Right cardiac atrium (tissue), 5 donors: ENCODE data around the gene TMEM253. TPM values are rescaled to one million over a fixed set of nuclear protein-coding genes. Genes with fewer than 3 reads are reported as not detected.

Source experiments
- ATAC-seq, 2 donors: fragments of 200-7000 bp; cut with Tn5 transposase; one replicate each; pipeline versions ENCODE4 v1.8.0 to v1.9.1; 2020; ENCODE audit warnings: moderate library complexity in 2 of 2, mild to moderate bottlenecking in 1 of 2
- DNase-seq, 3 donors: peaks; one replicate each; pipeline ENCODE4 v3.0.0-alpha.2; 2020
- H3K27ac ChIP-seq: one replicate; pipeline ENCODE4 v1.5.1; 2013; ENCODE audit warnings: mild to moderate bottlenecking, low read length, control low read depth, moderate library complexity
- H3K27me3 ChIP-seq: one replicate; pipeline ENCODE4 v1.6.1; 2013; ENCODE audit not compliant: control insufficient read depth, insufficient read depth
- H3K4me1 ChIP-seq: one replicate; pipeline ENCODE4 v1.6.1; 2013; ENCODE audit warnings: low read length; ENCODE audit not compliant: control insufficient read depth, insufficient read depth
- H3K4me3 ChIP-seq: one replicate; pipeline ENCODE4 v1.5.1; 2013; ENCODE audit warnings: low read length, control low read depth
- H3K9me3 ChIP-seq: one replicate; pipeline ENCODE4 v1.6.1; 2013; ENCODE audit warnings: low read length; ENCODE audit not compliant: control insufficient read depth
- WGBS: extraction: QIAGEN DNeasy Blood & Tissue Kit; methylation state at CpG from one replicate; pipeline ENCODE4 v1.1.7; 2013; 5-methylcytosine and 5-hydroxymethylcytosine counted together
- intact Hi-C, 4 donors: fragments of 100-400 bp; cut with DNase I; formaldehyde crosslinking; loops; one replicate each; pipeline versions ENCODE4 v1.11.0 to v1.14.0; 2022 to 2023
- polyA plus RNA-seq: library from polyadenylated mRNA; stranded (reverse); fragments of 200-250 nt; gene quantifications from one replicate; pipeline ENCODE4 v1.2.3, GENCODE V29; 2013
- total RNA-seq, 4 donors: library from RNA; stranded (reverse); fragmentation: NEBNext Ultra II Directional; extraction: Animal tissue kit (Norgen Biotek cat#: 25700); gene quantifications; one replicate each; pipeline ENCODE4 v1.2.1, GENCODE V29; 2021
- donor health status: healthy with polysubstance abuse.
- donor health status: DM: no; HTN: yes; CAD: no.
- donor health status: DM: no; HTN: no; CAD: no.
- donor health status: DM: no; HTN: yes; CAD: no; lungs with severe emphysema.
- donor health status: DM: yes; HTN: yes; CAD: no.

Gene TMEM253
- total and polyA plus RNA-seq, 5 donors: 0.28 to 0.63 (median 0.29) TPM

GRCh38 chr14:21099596-21099985 is 1.3 kb upstream of the TMEM253 start:
- H3K4me3 ChIP-seq: no peak overlapping the region
- WGBS: 58% methylated on average over 5 of the region's 5 CpGs
- peaks cover 3% of the 10 kb centered on the region for H3K4me1 ChIP-seq

GRCh38 chr14:21101802-21102413 is 1.0 kb downstream of the TMEM253 start:
- intact Hi-C loops: no loop called here
- 85% methylated on average over 8 of the region's 8 CpGs for WGBS
- peaks cover 3% of the 10 kb centered on the region for H3K4me1 ChIP-seq
- no peaks in the 10 kb centered on the region for H3K27me3 ChIP-seq
- H3K27ac ChIP-seq: no peak overlapping the region
- ATAC-seq (no peak), DNase-seq (no peak)
- H3K9me3 ChIP-seq: no peaks in the 10 kb centered on the region
- no peak overlapping the region for H3K4me3 ChIP-seq

More at GRCh38 chr14:21099596-21099985, 1.3 kb upstream of the TMEM253 start:
- H3K9me3 ChIP-seq: no peaks in the 10 kb centered on the region
- peak overlapping the region; percentile 66 for H3K27ac ChIP-seq
- intact Hi-C loops: no loop called here
- no peak for ATAC-seq
- H3K27me3 ChIP-seq: no peaks in the 10 kb centered on the region
- DNase-seq: no peak

GRCh38 chr14:21102521-21103410 is 1.9 kb downstream of the TMEM253 start:
- H3K27me3 ChIP-seq: no peaks in the 10 kb centered on the region
- H3K4me3 ChIP-seq: peak overlapping the region; percentile 9
- H3K4me1 ChIP-seq: no peaks in the 10 kb centered on the region
- ATAC-seq: no peak
- no peak for DNase-seq
- no peaks in the 10 kb centered on the region for H3K9me3 ChIP-seq
- intact Hi-C loops: no loop called here
- H3K27ac ChIP-seq: no peak overlapping the region
- 20% methylated on average over 9 of the region's 9 CpGs for WGBS

GRCh38 chr14:21103411-21103709 is 2.5 kb downstream of the TMEM253 start:
- intact Hi-C loops: no loop called here
- Histone ChIP-seq H3K4me3 (peak overlapping the region; percentile 9), H3K4me1 (no peaks in the 10 kb centered on the region), H3K27me3 (no peaks in the 10 kb centered on the region), H3K9me3 (no peaks in the 10 kb centered on the region), H3K27ac (no peak overlapping the region)
- ATAC-seq (no peak), DNase-seq (no peak)
- WGBS: under 1% methylated on average over 9 of the region's 9 CpGs

- ATAC-seq (peak; percentile 96 to 97), DNase-seq (peak; percentile 97 to 99 (median 97))
- intact Hi-C loops: loop anchor here in 2 of 4 donors (2.0 kb wide), 2 partner anchors 33 to 35 kb away; partner anchors contain the start of gene ARHGEF40 (in 1 of the 2)
- Histone ChIP-seq H3K27ac (peak overlapping the region; percentile 92), H3K27me3 (no peaks in the 10 kb centered on the region), H3K9me3 (no peaks in the 10 kb centered on the region), H3K4me1 (no peaks in the 10 kb centered on the region), H3K4me3 (peak overlapping the region; percentile 54)
- under 1% methylated on average over 62 of the region's 62 CpGs for WGBS
Observed at GRCh38 chr14:21103710-21104447, 3.0 kb downstream of the TMEM253 start.

- DNase-seq (peak; percentile 77 to 91 (median 89)), ATAC-seq (peak; percentile 77 to 78)
- WGBS: 4% methylated on average over 8 of the region's 8 CpGs
- no peaks in the 10 kb centered on the region for H3K9me3 ChIP-seq
- peak overlapping the region; percentile 92 for H3K27ac ChIP-seq
- intact Hi-C loops: loop anchor here in 3 of 4 donors (2.0 to 5.0 kb wide), 3 partner anchors 34 to 37 kb away; partner anchors contain the start of gene ARHGEF40 (in 1 of the 3)
- H3K4me1 ChIP-seq: no peaks in the 10 kb centered on the region
- H3K27me3 ChIP-seq: no peaks in the 10 kb centered on the region
- peak overlapping the region; percentile 54 for H3K4me3 ChIP-seq
Observed at GRCh38 chr14:21104448-21105060, 3.7 kb downstream of the TMEM253 start.

- 84% methylated on average over 8 of the region's 8 CpGs for WGBS
- Histone ChIP-seq H3K27me3 (no peaks in the 10 kb centered on the region), H3K9me3 (no peaks in the 10 kb centered on the region), H3K27ac (no peak overlapping the region), H3K4me3 (no peak overlapping the region), H3K4me1 (no peaks in the 10 kb centered on the region)
- intact Hi-C loops: loop anchor here in 3 of 4 donors (2.0 to 5.0 kb wide), 3 partner anchors 34 to 38 kb away; partner anchors contain the start of gene ARHGEF40 (in 1 of the 3)
- no peak for ATAC-seq
- peak in 1 of 3 donors; percentile 68 for DNase-seq
Observed at GRCh38 chr14:21105095-21105494, 4.2 kb downstream of the TMEM253 start.

- WGBS: 42% methylated on average over 4 of the region's 4 CpGs
- ATAC-seq: no peak
- DNase-seq: no peak
- Histone ChIP-seq H3K4me1 (no peaks in the 10 kb centered on the region), H3K27ac (peak overlapping the region; percentile 46), H3K9me3 (no peaks in the 10 kb centered on the region), H3K4me3 (no peak overlapping the region), H3K27me3 (no peaks in the 10 kb centered on the region)
- intact Hi-C loops: loop anchor here in 2 of 4 donors (2.0 to 5.0 kb wide), 2 partner anchors 39 to 91 kb away; no protein-coding TSS in a partner anchor
Observed at GRCh38 chr14:21106176-21106497, 5.3 kb downstream of the TMEM253 start.

- Histone ChIP-seq H3K27me3 (no peaks in the 10 kb centered on the region), H3K9me3 (no peaks in the 10 kb centered on the region), H3K27ac (peak overlapping the region; percentile 54), H3K4me1 (no peaks in the 10 kb centered on the region), H3K4me3 (no peak overlapping the region)
- WGBS: 15% methylated on average over 11 of the region's 11 CpGs
- ATAC-seq (peak; percentile 4 to 7), DNase-seq (peak; percentile 77 to 94 (median 91))
- intact Hi-C loops: loop anchor here in 2 of 4 donors (2.0 to 5.0 kb wide), 2 partner anchors 39 to 92 kb away; no protein-coding TSS in a partner anchor
Observed at GRCh38 chr14:21106498-21107282, 5.8 kb downstream of the TMEM253 start.
